K562 (cell line): ENCODE measurements around the gene PLEKHA8. TPM values are rescaled to one million over a fixed set of nuclear protein-coding genes. Genes with fewer than 3 reads are reported as not detected.

Experiments used
- ATAC-seq: fragments of 200-7000 bp; cut with Tn5 transposase; 3 replicates; pipeline ENCODE4 v1.9.1; 2020; ENCODE audit warnings: moderate library complexity
- BruUV-seq: library from RNA; stranded (reverse); fragments of 400-500 nt; replicated peaks from 2 replicates; lab custom pipeline; 2021; lab: Mats Ljungman, UMichigan
- CTCF ChIA-PET: fragments of 300-600 bp; formaldehyde crosslinking; extraction: SDS; loops from one replicate; lab custom pipeline; 2021; ENCODE audit warnings: low intra/inter-chr PET ratio; lab: Yijun Ruan, JAX
- POLR2A ChIA-PET: fragments of 300-600, 350-650 bp; sonication (Branson Sonifier 250); formaldehyde crosslinking; extraction: SDS; loops from one replicate; lab custom pipeline; 2021; ENCODE audit warnings: antibody characterized with exemption, inconsistent platforms; lab: Yijun Ruan, JAX
- DNase-seq, 4 experiments: peaks; one replicate each; pipeline versions ENCODE4 v3.0.0 to v3.0.0-alpha.2; 2011 to 2018; ENCODE audit warnings: low spot score in 3 of 4, mixed read lengths in 3 of 4; ENCODE audit errors: extremely low read depth in 1 of 4
- FAIRE-seq: peaks from 2 replicates; lab custom pipeline; 2011; peaks lifted over from hg19 to GRCh38; lab: Jason Lieb, UNC
- H2AFZ ChIP-seq: 2 replicates; pipeline ENCODE4 v1.6.0; 2011; ENCODE audit warnings: low read depth, low read length, control low read depth, inconsistent platforms
- H3K27ac ChIP-seq: fragments of 200-600 bp; 3 replicates; pipeline ENCODE4 v1.8.0; 2011; ENCODE audit warnings: low read depth, mild to moderate bottlenecking, control low read depth, inconsistent platforms, low read length, moderate library complexity, mixed read lengths; ENCODE audit errors: extremely low read depth
- H3K27me3 ChIP-seq, 2 experiments: fragments of 300-600 bp in 1 of 2; 2 replicates in 1 of 2; 3 replicates in 1 of 2; pipeline versions ENCODE4 v1.6.0 to v1.8.0; 2011; ENCODE audit warnings: inconsistent platforms in 2 of 2, low read length in 2 of 2, mild to moderate bottlenecking in 1 of 2, mixed read lengths in 1 of 2, moderate library complexity in 1 of 2; ENCODE audit not compliant: control insufficient read depth in 2 of 2, insufficient read depth in 2 of 2
- H3K36me3 ChIP-seq: fragments of 300-600 bp; 3 replicates; pipeline ENCODE4 v1.8.0; 2011; ENCODE audit warnings: mild to moderate bottlenecking, low read length, inconsistent platforms; ENCODE audit not compliant: control insufficient read depth, insufficient read depth
- H3K4me1 ChIP-seq, 2 experiments: fragments of 200-600 bp in 1 of 2; replicated peaks in 1 of 2; 2 replicates in 1 of 2; 3 replicates in 1 of 2; pipeline versions ENCODE4 v1.5.1 to v1.8.0; 2011; ENCODE audit warnings: inconsistent platforms in 2 of 2, low read length in 2 of 2, mild to moderate bottlenecking in 1 of 2, mixed read lengths in 1 of 2, moderate library complexity in 1 of 2; ENCODE audit not compliant: control insufficient read depth in 2 of 2, insufficient read depth in 2 of 2
- H3K4me2 ChIP-seq: 2 replicates; pipeline ENCODE4 v1.6.1; 2011; ENCODE audit warnings: low read length, control low read depth, inconsistent platforms, mixed read lengths; ENCODE audit not compliant: insufficient read depth
- H3K4me3 ChIP-seq: fragments of 200-600 bp; sonication (generic), shearing (Covaris generic); 2 replicates; pipeline ENCODE4 v1.5.1; 2016; ENCODE audit warnings: control low read depth, inconsistent platforms
- H3K79me2 ChIP-seq: fragments of 200-600 bp; 3 replicates; pipeline ENCODE4 v1.8.0; 2011; ENCODE audit warnings: low read length, inconsistent platforms; ENCODE audit not compliant: control insufficient read depth, insufficient read depth
- H3K9ac ChIP-seq, 2 experiments: 2 replicates each; pipeline versions ENCODE4 v1.6.0 to v1.6.1; 2011; ENCODE audit warnings: low read depth in 2 of 2, low read length in 2 of 2, control low read depth in 1 of 2, inconsistent platforms in 1 of 2, mild to moderate bottlenecking in 1 of 2, mixed read lengths in 1 of 2; ENCODE audit not compliant: insufficient read depth in 1 of 2
- H3K9me1 ChIP-seq: one replicate; pipeline ENCODE4 v1.6.0; 2011; ENCODE audit warnings: inconsistent platforms, mild to moderate bottlenecking, low read length, moderate library complexity; ENCODE audit not compliant: control insufficient read depth, insufficient read depth
- H3K9me3 ChIP-seq: replicated peaks from 2 replicates; pipeline ENCODE4 v1.5.1; 2011; ENCODE audit warnings: low read depth, low read length, inconsistent platforms; ENCODE audit not compliant: control insufficient read depth, insufficient read depth
- H4K20me1 ChIP-seq: replicated peaks from 2 replicates; pipeline ENCODE4 v1.6.1; 2011; ENCODE audit warnings: low read length, inconsistent platforms, mixed read lengths; ENCODE audit not compliant: control insufficient read depth, insufficient read depth
- EWSR1 ChIP-seq: fragments of 450-650 bp; IDR thresholded peaks from 2 replicates; pipeline ENCODE4 v1.6.1; 2018; ENCODE audit warnings: borderline replicate concordance, mild to moderate bottlenecking, low read depth, moderate library complexity; ENCODE audit not compliant: partially characterized antibody
- HMGXB4 ChIP-seq: sonication (generic); formaldehyde crosslinking; IDR thresholded peaks from 2 replicates; pipeline ENCODE4 v1.8.1; 2023; ENCODE audit warnings: mild to moderate bottlenecking, missing genetic modification reagents
- REST ChIP-seq, 2 experiments: fragments of 450-650 bp; formaldehyde crosslinking in 1 of 2; IDR thresholded peaks; 2 replicates each; pipeline versions ENCODE4 v1.4.0 to v1.6.1; 2014 to 2020; ENCODE audit warnings: mild to moderate bottlenecking in 2 of 2, borderline replicate concordance in 1 of 2, low read depth in 1 of 2
- ZNF274 ChIP-seq: IDR thresholded peaks from 2 replicates; pipeline ENCODE4 v1.6.1; 2011; ENCODE audit warnings: low read depth, mild to moderate bottlenecking, low read length, moderate library complexity, borderline replicate concordance
- WGBS: fragments of 100-300 bp; shearing (Covaris generic); methylation state at CpG from one replicate; pipeline ENCODE4 v1.1.6; 2016; ENCODE audit warnings: low coverage, mixed read lengths; ENCODE audit not compliant: insufficient coverage; ENCODE audit errors: missing lambda C conversion rate; 5-methylcytosine and 5-hydroxymethylcytosine counted together
- in situ Hi-C: fragments of 300-500 bp; cut with MboI; formaldehyde crosslinking; loops from 4 replicates; pipeline ENCODE4 v1.15.0; 2018; ENCODE audit warnings: inconsistent platforms, mixed read lengths
- intact Hi-C: fragments of 100-400 bp; cut with micrococcal nuclease; formaldehyde crosslinking; loops from 2 replicates; pipeline ENCODE4 v1.14.2; 2022
- polyA plus RNA-seq, 8 experiments: library from polyadenylated mRNA; depleted of rRNA in 4 of 8; stranded (reverse) in 5 of 8; unstranded in 3 of 8; fragments of >200 nt; fragmentation: Nextera tagmentation in 2 of 8; fragmentation: Illumina TruSeq in 1 of 8; extraction: Ambion mirVana in 2 of 8; extraction: Trizol in 1 of 8; gene quantifications; 2 replicates each; pipeline versions ENCODE4 v1.2.1 to v1.2.3, GENCODE V29; 2011 to 2014; ENCODE audit warnings: inconsistent platforms in 1 of 8, missing spikeins in 1 of 8
- total RNA-seq, 7 experiments: library from RNA; depleted of rRNA in 6 of 7; stranded (reverse); fragments of >200 nt in 6 of 7; fragmentation: Illumina TruSeq in 2 of 7; extraction: Trizol in 2 of 7; gene quantifications; 2 replicates each; pipeline versions ENCODE4 v1.2.1 to v1.2.3, GENCODE V29; 2011 to 2021; ENCODE audit warnings: low replicate concordance in 1 of 7
- TF ChIP-seq, protein P1 (sequence below), 3 experiments: IDR thresholded peaks in 2 of 3; conservative IDR thresholded peaks in 1 of 3; 2 replicates each; pipeline ENCODE4 v1.5.1; 2011 to 2012; ENCODE audit warnings: low read length in 3 of 3, mild to moderate bottlenecking in 3 of 3, control low read depth in 2 of 3, improper control_type of control experiment in 1 of 3, inconsistent platforms in 1 of 3, low read depth in 1 of 3, mixed read lengths in 1 of 3, moderate library complexity in 1 of 3; ENCODE audit not compliant: insufficient read depth in 2 of 3
- TF ChIP-seq, protein P2 (sequence below): fragments of 450-650 bp; formaldehyde crosslinking; IDR thresholded peaks from 2 replicates; pipeline ENCODE4 v1.4.0; 2020; ENCODE audit warnings: mild to moderate bottlenecking, moderate library complexity

PLEKHA8 gene
- total and polyA plus RNA-seq, 9 of the 15 experiments (the other 6 are each of a cell fraction or from before 2014, with no cell fraction given), result 3.2 to 16.3 (median 11.8) TPM

- ATAC-seq, result peak; percentile 93
- H3K27ac ChIP-seq, result no peak overlapping the region
- FAIRE-seq, result peak; percentile 85
- 15% methylated on average over 1 of the region's 1 CpG for WGBS
- intact Hi-C loops, result loop anchor here (1.0 to 10.0 kb wide), 7 partner anchors 34 to 1138 kb away; partner anchors contain the start of gene PLEKHA8
- H3K79me2 ChIP-seq, result no peaks in the 10 kb centered on the region
- no TSS peak for BruUV-seq
- ChIA-PET CTCF (interaction anchor here (0.5 to 1.2 kb wide), 5 partner anchors 37 to 1138 kb away, joined by 3 to 4 read pairs (median 3); no protein-coding TSS in a partner anchor), POLR2A (no interaction called here)
- H3K9me3 ChIP-seq, result no peaks in the 10 kb centered on the region
- no peak overlapping the region for H2AFZ ChIP-seq
- no peak overlapping the region for H3K4me3 ChIP-seq
- H3K4me2 ChIP-seq, result no peak overlapping the region
- H3K9ac ChIP-seq, result no peak overlapping the region
- no peaks in the 10 kb centered on the region for H3K9me1 ChIP-seq
- no peaks in the 10 kb centered on the region for H3K4me1 ChIP-seq
- H3K27me3 ChIP-seq, result no peaks in the 10 kb centered on the region
- in situ Hi-C loops, result loop anchor here (10.0 kb wide), 1 partner anchor 428 kb away; no protein-coding TSS in a partner anchor
- H4K20me1 ChIP-seq, result no peaks in the 10 kb centered on the region
- peaks cover 16% of the 10 kb centered on the region; the same call in 1 of the 3 replicates for H3K36me3 ChIP-seq
- peak; percentile 52 to 57 (median 56) for DNase-seq
- TF ChIP-seq, protein P1, sequence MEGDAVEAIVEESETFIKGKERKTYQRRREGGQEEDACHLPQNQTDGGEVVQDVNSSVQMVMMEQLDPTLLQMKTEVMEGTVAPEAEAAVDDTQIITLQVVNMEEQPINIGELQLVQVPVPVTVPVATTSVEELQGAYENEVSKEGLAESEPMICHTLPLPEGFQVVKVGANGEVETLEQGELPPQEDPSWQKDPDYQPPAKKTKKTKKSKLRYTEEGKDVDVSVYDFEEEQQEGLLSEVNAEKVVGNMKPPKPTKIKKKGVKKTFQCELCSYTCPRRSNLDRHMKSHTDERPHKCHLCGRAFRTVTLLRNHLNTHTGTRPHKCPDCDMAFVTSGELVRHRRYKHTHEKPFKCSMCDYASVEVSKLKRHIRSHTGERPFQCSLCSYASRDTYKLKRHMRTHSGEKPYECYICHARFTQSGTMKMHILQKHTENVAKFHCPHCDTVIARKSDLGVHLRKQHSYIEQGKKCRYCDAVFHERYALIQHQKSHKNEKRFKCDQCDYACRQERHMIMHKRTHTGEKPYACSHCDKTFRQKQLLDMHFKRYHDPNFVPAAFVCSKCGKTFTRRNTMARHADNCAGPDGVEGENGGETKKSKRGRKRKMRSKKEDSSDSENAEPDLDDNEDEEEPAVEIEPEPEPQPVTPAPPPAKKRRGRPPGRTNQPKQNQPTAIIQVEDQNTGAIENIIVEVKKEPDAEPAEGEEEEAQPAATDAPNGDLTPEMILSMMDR (IDR thresholded peaks at IDR 0.05 in 2 of 3, conservative IDR thresholded peaks at IDR 0.05 in 1 of 3; ENCODE audit: insufficient read depth in 2 of 3, low read depth in 1 of 3, low read length in 3 of 3), result peak; percentile 44 to 85 (median 52); a peak in 4 of 6 replicates
- TF ChIP-seq ZNF274 (no peak), EWSR1 (peak; percentile 74), HMGXB4 (no peak), REST (IDR thresholded peaks at IDR 0.05; ENCODE audit: borderline replicate concordance) (peak; percentile 34; the same call in 1 of the 2 replicates), REST (CRISPR knock-in tag; IDR thresholded peaks at IDR 0.05; ENCODE audit: low read depth) (no peak)
- TF ChIP-seq, protein P2, sequence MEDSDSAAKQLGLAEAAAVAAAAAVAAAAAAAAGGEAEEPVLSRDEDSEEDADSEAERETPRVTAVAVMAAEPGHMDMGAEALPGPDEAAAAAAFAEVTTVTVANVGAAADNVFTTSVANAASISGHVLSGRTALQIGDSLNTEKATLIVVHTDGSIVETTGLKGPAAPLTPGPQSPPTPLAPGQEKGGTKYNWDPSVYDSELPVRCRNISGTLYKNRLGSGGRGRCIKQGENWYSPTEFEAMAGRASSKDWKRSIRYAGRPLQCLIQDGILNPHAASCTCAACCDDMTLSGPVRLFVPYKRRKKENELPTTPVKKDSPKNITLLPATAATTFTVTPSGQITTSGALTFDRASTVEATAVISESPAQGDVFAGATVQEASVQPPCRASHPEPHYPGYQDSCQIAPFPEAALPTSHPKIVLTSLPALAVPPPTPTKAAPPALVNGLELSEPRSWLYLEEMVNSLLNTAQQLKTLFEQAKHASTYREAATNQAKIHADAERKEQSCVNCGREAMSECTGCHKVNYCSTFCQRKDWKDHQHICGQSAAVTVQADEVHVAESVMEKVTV (CRISPR knock-in tag), result peak; percentile 38; the same call in 1 of the 2 replicates
These were observed 34.4 kb downstream of the PLEKHA8 start for GRCh38 chr7:30062587-30062986.
